Measurements from ENCODE around the gene SMARCAD1.

DNA sequence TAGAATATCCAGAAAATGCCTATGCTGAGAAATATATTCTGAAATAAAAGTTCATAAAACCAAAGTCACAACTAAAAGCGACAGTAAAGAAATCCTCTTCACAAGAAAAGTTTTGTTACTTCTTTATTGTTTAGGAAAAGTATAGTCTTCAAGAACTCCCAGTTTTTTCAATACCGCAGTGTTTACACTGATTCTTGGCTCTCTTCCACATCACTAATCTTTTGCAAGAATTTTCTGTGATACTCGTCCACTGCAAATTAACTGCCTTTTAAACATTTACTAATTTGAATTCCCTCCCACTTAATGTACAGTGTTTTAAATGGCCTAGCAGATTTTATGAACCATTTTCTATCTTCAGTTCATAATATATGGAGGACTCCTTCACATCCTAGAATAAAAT, 69.9 kb downstream of the SMARCAD1 start:
- TF ChIP-seq, protein P1, sequence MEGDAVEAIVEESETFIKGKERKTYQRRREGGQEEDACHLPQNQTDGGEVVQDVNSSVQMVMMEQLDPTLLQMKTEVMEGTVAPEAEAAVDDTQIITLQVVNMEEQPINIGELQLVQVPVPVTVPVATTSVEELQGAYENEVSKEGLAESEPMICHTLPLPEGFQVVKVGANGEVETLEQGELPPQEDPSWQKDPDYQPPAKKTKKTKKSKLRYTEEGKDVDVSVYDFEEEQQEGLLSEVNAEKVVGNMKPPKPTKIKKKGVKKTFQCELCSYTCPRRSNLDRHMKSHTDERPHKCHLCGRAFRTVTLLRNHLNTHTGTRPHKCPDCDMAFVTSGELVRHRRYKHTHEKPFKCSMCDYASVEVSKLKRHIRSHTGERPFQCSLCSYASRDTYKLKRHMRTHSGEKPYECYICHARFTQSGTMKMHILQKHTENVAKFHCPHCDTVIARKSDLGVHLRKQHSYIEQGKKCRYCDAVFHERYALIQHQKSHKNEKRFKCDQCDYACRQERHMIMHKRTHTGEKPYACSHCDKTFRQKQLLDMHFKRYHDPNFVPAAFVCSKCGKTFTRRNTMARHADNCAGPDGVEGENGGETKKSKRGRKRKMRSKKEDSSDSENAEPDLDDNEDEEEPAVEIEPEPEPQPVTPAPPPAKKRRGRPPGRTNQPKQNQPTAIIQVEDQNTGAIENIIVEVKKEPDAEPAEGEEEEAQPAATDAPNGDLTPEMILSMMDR (IDR thresholded peaks at IDR 0.05; ENCODE audit: insufficient read depth, low read depth, low read length) = no peak
- TF ChIP-seq EZH2 (IDR thresholded peaks at IDR 0.05; ENCODE audit: insufficient read depth, low read length) = no peak
